Measurements from ENCODE around the gene OR52I2. TPM values are rescaled to one million over a fixed set of nuclear protein-coding genes. Genes with fewer than 3 reads are reported as not detected.

The OR52I2 gene
- total RNA-seq, 4 donors from 2014 or later = not detected

GRCh38 chr11:4578624-4579023 lies 2.9 kb upstream of the OR52I2 start:
- Histone ChIP-seq H3K9me3 (no peaks in the 10 kb centered on the region), H3K4me3 (no peak overlapping the region), H3K27me3 (no peaks in the 10 kb centered on the region), H3K27ac (no peak overlapping the region), H3K4me1 (no peaks in the 10 kb centered on the region), H3K36me3 (no peaks in the 10 kb centered on the region)
- intact Hi-C loops (cut with DNase I; ENCODE audit: low total_unique reads) (no loop called here), in situ Hi-C loops (cut with MboI; ENCODE audit: low sequenced_read_pairs in 4 of 4) (no loop called here)
- no peak for DNase-seq
- TF ChIP-seq POLR2A (IDR thresholded peaks at IDR 0.05) (no peak), CTCF (IDR thresholded peaks at IDR 0.05 in 4 of 5, conservative IDR thresholded peaks at IDR 0.05 in 1 of 5) (no peak)
- no peak for ATAC-seq

- TF ChIP-seq CTCF (IDR thresholded peaks at IDR 0.05 in 4 of 5, conservative IDR thresholded peaks at IDR 0.05 in 1 of 5) = no peak
- TF ChIP-seq POLR2A (IDR thresholded peaks at IDR 0.05) = no peak
- ATAC-seq (no peak), DNase-seq (no peak)
- no peaks in the 10 kb centered on the region for H3K4me1 ChIP-seq
- H3K9me3 ChIP-seq = no peaks in the 10 kb centered on the region
- H3K4me3 ChIP-seq = no peak overlapping the region
- no peak overlapping the region for H3K27ac ChIP-seq
- H3K27me3 ChIP-seq = no peaks in the 10 kb centered on the region
- in situ Hi-C loops (cut with MboI; ENCODE audit: low sequenced_read_pairs in 4 of 4) (no loop called here), intact Hi-C loops (cut with DNase I; ENCODE audit: low total_unique reads) (no loop called here)
- no peaks in the 10 kb centered on the region for H3K36me3 ChIP-seq
Measured at GRCh38 chr11:4580124-4580523, 1.4 kb upstream of the OR52I2 start.

DNA sequence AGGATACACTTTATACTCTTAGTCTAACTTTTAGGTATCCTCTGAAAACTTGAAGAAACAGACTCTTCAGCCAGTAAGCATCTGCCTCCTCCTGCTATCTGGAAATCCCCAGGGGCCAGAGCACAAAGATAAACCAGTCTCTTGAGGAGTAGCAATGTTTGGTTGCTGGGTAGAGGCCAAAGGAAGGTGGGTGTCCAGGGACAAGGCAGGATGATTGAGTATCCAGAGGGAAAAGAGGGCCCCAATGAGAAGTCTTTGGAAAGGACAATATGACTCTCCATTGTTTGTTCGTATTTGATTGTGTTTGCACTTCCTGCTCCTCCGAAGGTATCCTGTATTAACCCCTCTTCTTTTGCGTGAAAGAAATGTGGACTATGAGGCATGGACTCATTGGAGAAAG lies 7.5 kb downstream of the OR52I2 start:
- Histone ChIP-seq H3K27ac (no peak overlapping the region), H3K4me1 (no peaks in the 10 kb centered on the region), H3K27me3 (no peaks in the 10 kb centered on the region), H3K9me3 (no peaks in the 10 kb centered on the region), H3K4me3 (no peak overlapping the region), H3K36me3 (no peaks in the 10 kb centered on the region)
- TF ChIP-seq POLR2A (IDR thresholded peaks at IDR 0.05) (no peak), CTCF (IDR thresholded peaks at IDR 0.05 in 4 of 5, conservative IDR thresholded peaks at IDR 0.05 in 1 of 5) (no peak)
- intact Hi-C loops (cut with DNase I; ENCODE audit: low total_unique reads) = no loop called here
- no peak for ATAC-seq
- in situ Hi-C loops (cut with MboI; ENCODE audit: low sequenced_read_pairs in 4 of 4) = no loop called here
- no peak for DNase-seq

DNA sequence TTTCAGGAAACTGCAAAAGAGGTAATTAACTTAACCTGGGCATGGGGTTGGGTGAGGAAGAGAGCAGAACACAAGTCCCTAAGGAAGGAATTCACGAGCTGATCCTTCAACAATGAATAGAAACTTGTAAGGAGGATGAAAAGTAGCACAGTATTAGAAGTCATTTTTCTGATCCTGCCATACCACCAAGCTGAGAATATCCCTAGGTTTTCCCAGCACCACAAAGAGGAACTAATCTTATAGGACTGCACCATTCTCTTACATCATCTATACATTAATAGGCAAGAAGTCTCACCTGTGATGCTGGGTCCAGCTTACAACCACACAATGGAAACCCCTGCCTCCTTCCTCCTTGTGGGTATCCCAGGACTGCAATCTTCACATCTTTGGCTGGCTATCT lies 12.2 kb downstream of the OR52I2 start, which contains the start of gene OR52I1:
Gene OR52I1 (plus strand): TSS at position 301 of the 400 bp plus-strand sequence. CDS start 0 bp downstream, at position 301.
- in situ Hi-C loops (cut with MboI; ENCODE audit: low sequenced_read_pairs in 4 of 4) (no loop called here), intact Hi-C loops (cut with DNase I; ENCODE audit: low total_unique reads) (no loop called here)
- Histone ChIP-seq H3K4me3 (no peak within 1 kb of the TSS), H3K27ac (no peak within 1 kb of the TSS), H3K9me3 (no peaks in the 10 kb centered on the region), H3K36me3 (peaks cover 0 to 8% of the 10 kb centered on the region in 2 donors), H3K4me1 (no peaks in the 10 kb centered on the region), H3K27me3 (no peaks in the 10 kb centered on the region)
- ATAC-seq (no peak), DNase-seq (no peak)
- TF ChIP-seq POLR2A (IDR thresholded peaks at IDR 0.05) = no peak

GRCh38 chr11:4605057-4605456 lies 23.5 kb downstream of the OR52I2 start:
- Histone ChIP-seq H3K9me3 (no peaks in the 10 kb centered on the region), H3K4me3 (no peak overlapping the region), H3K4me1 (peaks cover 16 to 19% of the 10 kb centered on the region in 2 donors), H3K36me3 (peaks cover 0 to 53% of the 10 kb centered on the region in 2 donors), H3K27ac (no peak overlapping the region), H3K27me3 (no peaks in the 10 kb centered on the region)
- intact Hi-C loops (cut with DNase I; ENCODE audit: low total_unique reads) = no loop called here
- ATAC-seq = no peak
- in situ Hi-C loops (cut with MboI; ENCODE audit: low sequenced_read_pairs in 4 of 4) = loop anchor here in 1 of 4 donors (25.0 kb wide), 1 partner anchor 768 kb away; the partner anchor contains the start of gene RHOG
- TF ChIP-seq CTCF (IDR thresholded peaks at IDR 0.05 in 4 of 5, conservative IDR thresholded peaks at IDR 0.05 in 1 of 5) = no peak
- TF ChIP-seq POLR2A (IDR thresholded peaks at IDR 0.05) = no peak
- DNase-seq = no peak
